GM23248 (cell line): ENCODE data around the gene EPS8. TPM values are rescaled to one million over a fixed set of nuclear protein-coding genes. Genes with fewer than 3 reads are reported as not detected.

Source experiments
- DNase-seq: peaks from one replicate; pipeline ENCODE4 v3.0.0-alpha.2; 2015
- H2AFZ ChIP-seq: fragments of 200-600 bp; sonication (generic); 2 replicates; pipeline ENCODE4 v1.6.1; 2016; ENCODE audit warnings: antibody characterized with exemption
- H3F3A ChIP-seq: fragments of 200-600 bp; sonication (generic); 2 replicates; pipeline ENCODE4 v1.6.1; 2016; ENCODE audit warnings: mild to moderate bottlenecking, antibody characterized with exemption, mixed run types; ENCODE audit not compliant: insufficient read depth
- H3K27ac ChIP-seq: fragments of 200-600 bp; sonication (generic); 2 replicates; pipeline ENCODE4 v1.5.1; 2016; ENCODE audit warnings: mild to moderate bottlenecking
- H3K27me3 ChIP-seq: fragments of 200-600 bp; sonication (generic); replicated peaks from 2 replicates; pipeline ENCODE4 v1.6.1; 2016; ENCODE audit warnings: mild to moderate bottlenecking; ENCODE audit not compliant: insufficient read depth
- H3K36me3 ChIP-seq: fragments of 200-600 bp; sonication (generic); 2 replicates; pipeline ENCODE4 v1.6.1; 2016; ENCODE audit warnings: low read depth, mild to moderate bottlenecking
- H3K4me1 ChIP-seq: fragments of 200-600 bp; sonication (generic); 2 replicates; pipeline ENCODE4 v1.6.1; 2016; ENCODE audit warnings: mild to moderate bottlenecking; ENCODE audit not compliant: insufficient read depth
- H3K4me2 ChIP-seq: fragments of 200-600 bp; sonication (generic); one replicate; pipeline ENCODE4 v1.6.1; 2016; ENCODE audit warnings: mild to moderate bottlenecking; ENCODE audit not compliant: unreplicated experiment
- H3K4me3 ChIP-seq: fragments of 200-600 bp; sonication (generic); 2 replicates; pipeline ENCODE4 v1.5.1; 2016; ENCODE audit warnings: mild to moderate bottlenecking
- H3K79me2 ChIP-seq: fragments of 200-600 bp; sonication (generic); 2 replicates; pipeline ENCODE4 v1.6.1; 2016; ENCODE audit warnings: mild to moderate bottlenecking; ENCODE audit not compliant: insufficient read depth
- H3K9ac ChIP-seq: fragments of 200-600 bp; sonication (generic); 2 replicates; pipeline ENCODE4 v1.6.1; 2016; ENCODE audit warnings: mild to moderate bottlenecking
- H3K9me2 ChIP-seq: fragments of 200-600 bp; sonication (generic); 2 replicates; pipeline ENCODE4 v1.6.1; 2016; ENCODE audit warnings: mixed run types, mild to moderate bottlenecking, moderate library complexity; ENCODE audit not compliant: insufficient read depth
- H3K9me3 ChIP-seq: fragments of 200-600 bp; sonication (generic); one replicate; pipeline ENCODE4 v1.6.1; 2017; ENCODE audit warnings: low read depth
- H4K20me1 ChIP-seq: fragments of 200-600 bp; sonication (generic); 2 replicates; pipeline ENCODE4 v1.6.0; 2016; ENCODE audit not compliant: insufficient read depth
- EZH2 ChIP-seq: fragments of 200-600 bp; sonication (generic); IDR thresholded peaks from 2 replicates; pipeline ENCODE4 v1.6.1; 2018; ENCODE audit warnings: antibody characterized with exemption, mild to moderate bottlenecking; ENCODE audit not compliant: insufficient read depth, poor library complexity, severe bottlenecking
- EZH2phosphoT487 ChIP-seq: fragments of 200-600 bp; sonication (generic); IDR thresholded peaks from 2 replicates; pipeline ENCODE4 v1.6.1; 2018; ENCODE audit warnings: antibody characterized with exemption, moderate library complexity, mild to moderate bottlenecking, low read depth; ENCODE audit not compliant: insufficient read depth
- WGBS, 2 experiments: methylation state at CpG; one replicate each; pipeline ENCODE4 v1.1.6; 2015 to 2017; ENCODE audit warnings: low lambda C conversion rate in 2 of 2, low coverage in 1 of 2; ENCODE audit errors: missing lambda C conversion rate in 2 of 2; 5-methylcytosine and 5-hydroxymethylcytosine counted together
- in situ Hi-C: fragments of 300-500 bp; cut with MboI; formaldehyde crosslinking; loops from 2 replicates; pipeline ENCODE4 v1.15.0; 2020
- polyA plus RNA-seq: library from polyadenylated mRNA; unstranded; fragments of >200 nt; fragmentation: Nextera tagmentation; extraction: Ambion mirVana; gene quantifications from 2 replicates; pipeline ENCODE4 v1.2.1, GENCODE V29; 2016
- total RNA-seq: library from RNA; depleted of rRNA; stranded (reverse); fragments of >200 nt; shearing (Covaris generic); gene quantifications from 2 replicates; pipeline ENCODE4 v1.2.3, GENCODE V29; 2014

EPS8 gene
- total and polyA plus RNA-seq, 2 experiments from 2014 or later: 103 to 107 TPM

GRCh38 chr12:15646581-15646980 lies 142.6 kb downstream of the EPS8 start:
- H3F3A ChIP-seq: no peaks in the 10 kb centered on the region; the same call in 1 of the 2 replicates
- H3K36me3 ChIP-seq: peaks cover 44% of the 10 kb centered on the region
- 4 to 8% methylated on average over 1 of the region's 1 CpG for WGBS, 2 experiments
- no peaks in the 10 kb centered on the region for H3K9me3 ChIP-seq
- no peak overlapping the region for H3K27ac ChIP-seq
- in situ Hi-C loops: no loop called here
- no peak overlapping the region for H3K9ac ChIP-seq
- H4K20me1 ChIP-seq: no peaks in the 10 kb centered on the region
- no peak overlapping the region for H3K4me2 ChIP-seq
- no peaks in the 10 kb centered on the region for H3K27me3 ChIP-seq
- no peak for DNase-seq
- TF ChIP-seq EZH2phosphoT487 (no peak), EZH2 (no peak)
- H3K4me1 ChIP-seq: peaks cover 15% of the 10 kb centered on the region
- no peak overlapping the region for H3K4me3 ChIP-seq
- H3K79me2 ChIP-seq: peaks cover 20% of the 10 kb centered on the region; the same call in 1 of the 2 replicates
- no peak overlapping the region for H2AFZ ChIP-seq
- H3K9me2 ChIP-seq: no peaks in the 10 kb centered on the region

DNA sequence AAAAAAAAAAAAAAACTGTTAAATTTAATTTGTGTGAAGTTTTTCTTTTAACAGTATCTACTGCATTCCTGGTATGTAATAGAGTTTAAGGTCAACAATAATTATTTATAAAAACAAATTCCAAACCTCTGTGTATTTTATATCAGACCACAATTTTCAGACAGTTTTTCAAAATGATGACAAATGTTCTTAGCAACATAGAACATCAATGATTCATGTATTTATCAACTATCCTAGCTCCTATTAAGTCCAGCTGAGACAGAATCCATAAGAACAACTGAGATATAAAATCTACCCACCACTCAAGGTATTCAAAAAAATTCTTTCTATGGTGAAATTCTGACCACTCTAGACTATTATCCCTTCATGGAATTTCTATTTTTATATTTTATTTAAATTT lies 144.5 kb downstream of the EPS8 start:
- Histone ChIP-seq H3K4me2 (no peak overlapping the region), H3K79me2 (peaks cover 11% of the 10 kb centered on the region; the same call in 1 of the 2 replicates), H3K4me1 (peaks cover 13% of the 10 kb centered on the region), H3K9me3 (no peaks in the 10 kb centered on the region), H3K9ac (no peak overlapping the region), H4K20me1 (no peaks in the 10 kb centered on the region), H3K27ac (peak overlapping the region; percentile 21; the same call in 1 of the 2 replicates), H3K4me3 (no peak overlapping the region), H3K36me3 (peaks cover 49% of the 10 kb centered on the region), H3K9me2 (no peaks in the 10 kb centered on the region), H3K27me3 (no peaks in the 10 kb centered on the region), H3F3A (peaks cover 9% of the 10 kb centered on the region), H2AFZ (no peak overlapping the region)
- TF ChIP-seq EZH2phosphoT487: no peak
- no peak for TF ChIP-seq EZH2
- in situ Hi-C loops: no loop called here
- DNase-seq: peak; percentile 49

GRCh38 chr12:15638231-15638630 lies 151.0 kb downstream of the EPS8 start:
- H3K27ac ChIP-seq: peak overlapping the region; percentile 79
- peaks cover 22% of the 10 kb centered on the region for H3K79me2 ChIP-seq
- H3K9me2 ChIP-seq: no peaks in the 10 kb centered on the region
- peaks cover 62% of the 10 kb centered on the region for H3K4me1 ChIP-seq
- in situ Hi-C loops: no loop called here
- DNase-seq: no peak
- WGBS, 2 experiments: 79 to 81% methylated on average over 3 of the region's 3 CpGs
- TF ChIP-seq EZH2: no peak
- TF ChIP-seq EZH2phosphoT487: no peak
- H2AFZ ChIP-seq: no peak overlapping the region
- peaks cover 27% of the 10 kb centered on the region for H3K36me3 ChIP-seq
- peaks cover 71% of the 10 kb centered on the region for H3F3A ChIP-seq
- no peaks in the 10 kb centered on the region for H3K9me3 ChIP-seq
- no peaks in the 10 kb centered on the region for H3K27me3 ChIP-seq
- H3K4me2 ChIP-seq: peak overlapping the region; percentile 68
- H3K9ac ChIP-seq: no peak overlapping the region
- H3K4me3 ChIP-seq: no peak overlapping the region
- no peaks in the 10 kb centered on the region for H4K20me1 ChIP-seq

GRCh38 chr12:15636060-15636890 lies 152.9 kb downstream of the EPS8 start:
- H3K4me1 ChIP-seq: peaks cover 81% of the 10 kb centered on the region
- peaks cover 87% of the 10 kb centered on the region for H3F3A ChIP-seq
- H3K27ac ChIP-seq: peak overlapping the region; percentile 79
- no peak for TF ChIP-seq EZH2
- TF ChIP-seq EZH2phosphoT487: no peak
- H3K9ac ChIP-seq: peak overlapping the region; percentile 32
- no peaks in the 10 kb centered on the region for H3K9me2 ChIP-seq
- no peak overlapping the region for H2AFZ ChIP-seq
- no peaks in the 10 kb centered on the region for H3K9me3 ChIP-seq
- 97 to 100% methylated on average over 1 of the region's 1 CpG for WGBS, 2 experiments
- peak overlapping the region; percentile 68 for H3K4me2 ChIP-seq
- no peaks in the 10 kb centered on the region for H3K27me3 ChIP-seq
- peaks cover 27% of the 10 kb centered on the region for H3K36me3 ChIP-seq
- H4K20me1 ChIP-seq: no peaks in the 10 kb centered on the region
- in situ Hi-C loops: no loop called here
- DNase-seq: peak; percentile 42
- H3K79me2 ChIP-seq: peaks cover 33% of the 10 kb centered on the region
- H3K4me3 ChIP-seq: no peak overlapping the region
